OCI-LY7 (cell line): ENCODE data around the gene VSX2. TPM values are rescaled to one million over a fixed set of nuclear protein-coding genes. Genes with fewer than 3 reads are reported as not detected.

Experiments
- BruUV-seq: library from RNA; stranded (reverse); fragments of 400-500 nt; replicated peaks from 2 replicates; lab custom pipeline; 2021; lab: Mats Ljungman, UMichigan
- CTCF ChIA-PET: fragments of 300-600 bp; sonication (Branson Sonifier 250); formaldehyde crosslinking; loops from one replicate; lab custom pipeline; 2022; ENCODE audit warnings: antibody characterized with exemption; ENCODE audit not compliant: unreplicated experiment; lab: Charles Lee
- POLR2A ChIA-PET: fragments of 300-600 bp; sonication (Branson Sonifier 250); formaldehyde crosslinking; loops from one replicate; lab custom pipeline; 2022; ENCODE audit warnings: antibody characterized with exemption; lab: Charles Lee
- DNase-seq: peaks from one replicate; pipeline ENCODE4 v3.0.0-alpha.2; 2015; ENCODE audit warnings: low spot score
- H2AFZ ChIP-seq: fragments of 200-600 bp; sonication (generic), shearing (Covaris generic); 2 replicates; pipeline ENCODE4 v1.6.1; 2014; ENCODE audit warnings: mild to moderate bottlenecking, antibody characterized with exemption, low read length, moderate library complexity
- H3K27ac ChIP-seq: fragments of 200-600 bp; sonication (generic); 2 replicates; pipeline ENCODE4 v1.5.1; 2014; ENCODE audit warnings: mixed run types, low read depth, mild to moderate bottlenecking, moderate library complexity, low read length, inconsistent platforms; ENCODE audit not compliant: poor library complexity, severe bottlenecking
- H3K36me3 ChIP-seq: fragments of 200-600 bp; sonication (generic); 2 replicates; pipeline ENCODE4 v1.6.1; 2014; ENCODE audit warnings: mild to moderate bottlenecking, antibody characterized with exemption, low read length, moderate library complexity, mixed read lengths; ENCODE audit not compliant: insufficient read depth
- H3K4me1 ChIP-seq: fragments of 200-600 bp; sonication (generic); 2 replicates; pipeline ENCODE4 v1.5.1; 2014; ENCODE audit warnings: mild to moderate bottlenecking, low read length; ENCODE audit not compliant: insufficient read depth, poor library complexity, severe bottlenecking
- H3K4me2 ChIP-seq: fragments of 200-600 bp; sonication (generic); 2 replicates; pipeline ENCODE4 v1.6.1; 2014; ENCODE audit warnings: mild to moderate bottlenecking, low read length
- H3K4me3 ChIP-seq: fragments of 200-600 bp; sonication (generic); 2 replicates; pipeline ENCODE4 v1.5.1; 2014; ENCODE audit warnings: mild to moderate bottlenecking, low read depth, low read length; ENCODE audit not compliant: poor library complexity, severe bottlenecking
- H3K79me2 ChIP-seq: fragments of 200-600 bp; sonication (generic); 2 replicates; pipeline ENCODE4 v1.6.1; 2016; ENCODE audit warnings: low read depth, mild to moderate bottlenecking, low read length, moderate library complexity, mixed read lengths; ENCODE audit not compliant: insufficient read depth
- H3K9me2 ChIP-seq: fragments of 200-600 bp; sonication (generic); 2 replicates; pipeline ENCODE4 v1.6.1; 2016; ENCODE audit warnings: mild to moderate bottlenecking, low read length, mixed read lengths; ENCODE audit not compliant: insufficient read depth
- H3K9me3 ChIP-seq: fragments of 200-600 bp; sonication (generic); 2 replicates; pipeline ENCODE4 v1.6.1; 2014; ENCODE audit warnings: mild to moderate bottlenecking, mixed run types, low read length, mixed read lengths
- H4K20me1 ChIP-seq: fragments of 200-600 bp; sonication (generic); 2 replicates; pipeline ENCODE4 v1.6.1; 2014; ENCODE audit warnings: mild to moderate bottlenecking, antibody characterized with exemption, low read length, moderate library complexity, mixed read lengths; ENCODE audit not compliant: insufficient read depth
- EZH2phosphoT487 ChIP-seq: fragments of 200-600 bp; sonication (generic); IDR thresholded peaks from 2 replicates; pipeline ENCODE4 v1.6.1; 2018; ENCODE audit warnings: low read depth, borderline replicate concordance, mild to moderate bottlenecking, mixed run types, antibody characterized with exemption, low read length, moderate library complexity, mixed read lengths
- intact Hi-C: fragments of 100-400 bp; cut with micrococcal nuclease; formaldehyde crosslinking; loops from one replicate; pipeline ENCODE4 v1.10.0; 2022; ENCODE audit not compliant: unreplicated experiment
- total RNA-seq, 2 experiments: library from RNA; depleted of rRNA in 1 of 2; stranded (reverse); fragments of >200 nt in 1 of 2; shearing (Covaris generic) in 1 of 2; gene quantifications; 2 replicates each; pipeline ENCODE4 v1.2.3, GENCODE V29; 2014 to 2022
- TF ChIP-seq, protein P1 (sequence below): fragments of 200-600 bp; sonication (generic); conservative IDR thresholded peaks from 2 replicates; pipeline ENCODE4 v1.5.1; 2014; ENCODE audit warnings: mild to moderate bottlenecking, antibody characterized with exemption, low read length, moderate library complexity, mixed read lengths

VSX2 gene
- total RNA-seq, 2 experiments from 2014 or later, result not detected

DNA sequence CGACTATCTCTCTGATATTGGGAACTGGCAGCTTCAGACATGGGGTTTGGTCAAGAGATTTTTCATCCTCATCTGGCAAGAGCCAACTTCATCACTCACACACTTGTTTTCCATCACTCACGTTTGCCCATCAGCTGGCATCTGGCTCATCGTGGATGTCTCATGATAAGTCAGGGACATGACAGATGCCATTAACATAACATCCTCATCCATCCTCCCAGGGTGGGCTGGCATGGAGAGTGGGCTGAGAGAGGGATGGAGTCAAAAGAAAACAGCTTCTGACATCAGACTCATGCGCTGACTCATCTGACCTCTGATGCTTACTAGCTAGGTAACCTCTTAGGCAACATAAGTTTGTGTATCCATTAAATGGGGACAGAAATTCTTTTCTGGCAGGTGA lies 1.8 kb upstream of the VSX2 start:
- Histone ChIP-seq H3K79me2 (no peaks in the 10 kb centered on the region), H3K27ac (no peak overlapping the region), H2AFZ (no peak overlapping the region), H4K20me1 (no peaks in the 10 kb centered on the region), H3K9me2 (no peaks in the 10 kb centered on the region), H3K4me3 (no peak overlapping the region), H3K36me3 (no peaks in the 10 kb centered on the region), H3K4me2 (no peak overlapping the region), H3K9me3 (no peaks in the 10 kb centered on the region), H3K4me1 (no peaks in the 10 kb centered on the region)
- TF ChIP-seq EZH2phosphoT487, result no peak
- TF ChIP-seq, protein P1, sequence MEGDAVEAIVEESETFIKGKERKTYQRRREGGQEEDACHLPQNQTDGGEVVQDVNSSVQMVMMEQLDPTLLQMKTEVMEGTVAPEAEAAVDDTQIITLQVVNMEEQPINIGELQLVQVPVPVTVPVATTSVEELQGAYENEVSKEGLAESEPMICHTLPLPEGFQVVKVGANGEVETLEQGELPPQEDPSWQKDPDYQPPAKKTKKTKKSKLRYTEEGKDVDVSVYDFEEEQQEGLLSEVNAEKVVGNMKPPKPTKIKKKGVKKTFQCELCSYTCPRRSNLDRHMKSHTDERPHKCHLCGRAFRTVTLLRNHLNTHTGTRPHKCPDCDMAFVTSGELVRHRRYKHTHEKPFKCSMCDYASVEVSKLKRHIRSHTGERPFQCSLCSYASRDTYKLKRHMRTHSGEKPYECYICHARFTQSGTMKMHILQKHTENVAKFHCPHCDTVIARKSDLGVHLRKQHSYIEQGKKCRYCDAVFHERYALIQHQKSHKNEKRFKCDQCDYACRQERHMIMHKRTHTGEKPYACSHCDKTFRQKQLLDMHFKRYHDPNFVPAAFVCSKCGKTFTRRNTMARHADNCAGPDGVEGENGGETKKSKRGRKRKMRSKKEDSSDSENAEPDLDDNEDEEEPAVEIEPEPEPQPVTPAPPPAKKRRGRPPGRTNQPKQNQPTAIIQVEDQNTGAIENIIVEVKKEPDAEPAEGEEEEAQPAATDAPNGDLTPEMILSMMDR, result no peak
- DNase-seq, result no peak
- POLR2A ChIA-PET, result no interaction called here
- BruUV-seq, result no TSS peak
- intact Hi-C loops, result no loop called here
- CTCF ChIA-PET, result no interaction called here

DNA sequence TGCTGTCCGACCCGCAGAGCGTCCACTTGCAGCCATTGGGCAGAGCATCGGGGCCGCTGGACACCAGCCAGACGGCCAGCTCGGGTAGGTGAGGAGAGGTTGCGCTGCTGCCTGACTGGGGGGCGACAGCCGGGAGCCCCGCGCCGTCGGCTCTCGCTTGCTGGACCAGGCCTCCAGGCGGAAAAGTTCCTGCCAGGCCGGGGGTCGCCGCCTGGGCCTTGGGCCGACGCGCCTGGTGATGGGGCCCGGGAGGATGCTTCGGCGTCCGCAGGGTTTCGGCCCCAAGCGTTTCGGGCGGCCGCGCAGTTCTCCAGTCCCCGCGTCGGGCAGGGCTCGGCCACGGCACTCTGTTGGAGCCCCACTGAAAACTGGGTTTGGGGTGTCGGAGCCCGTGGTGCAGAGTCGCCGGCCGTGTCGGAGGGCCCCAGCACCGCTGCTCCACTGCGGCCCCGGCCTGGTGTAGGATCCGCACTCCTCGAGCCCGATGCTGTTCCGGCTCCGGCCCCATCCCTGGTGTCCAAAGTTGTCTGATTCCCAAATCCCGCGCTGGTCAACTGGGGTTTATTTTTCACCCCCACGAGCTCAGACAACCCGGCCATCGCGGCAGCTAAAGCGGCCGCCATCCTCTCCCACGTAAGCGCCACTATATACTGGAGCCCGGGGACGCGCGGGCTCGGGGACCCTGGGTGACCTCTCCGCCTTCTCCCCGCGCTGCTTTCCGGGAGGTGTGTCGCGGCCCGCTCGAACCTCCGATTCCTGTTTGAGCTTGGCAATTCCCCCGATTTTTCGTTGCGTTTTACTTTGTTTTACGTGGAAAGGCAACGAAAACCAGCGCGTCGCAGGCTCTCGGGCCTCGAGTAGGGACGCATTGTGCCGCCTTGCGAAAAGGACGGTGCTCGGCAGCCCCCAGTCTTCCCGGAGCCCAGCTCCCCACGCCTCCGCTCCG lies 872 bp downstream of the VSX2 start:
- no peak for DNase-seq
- no peak overlapping the region for H2AFZ ChIP-seq
- POLR2A ChIA-PET, result no interaction called here
- no peaks in the 10 kb centered on the region for H4K20me1 ChIP-seq
- no TSS peak for BruUV-seq
- intact Hi-C loops, result no loop called here
- H3K9me3 ChIP-seq, result no peaks in the 10 kb centered on the region
- CTCF ChIA-PET, result no interaction called here
- H3K4me3 ChIP-seq, result no peak overlapping the region
- no peaks in the 10 kb centered on the region for H3K36me3 ChIP-seq
- TF ChIP-seq, protein P1, result no peak
- no peak for TF ChIP-seq EZH2phosphoT487
- no peak overlapping the region for H3K4me2 ChIP-seq
- no peak overlapping the region for H3K27ac ChIP-seq
- no peaks in the 10 kb centered on the region for H3K79me2 ChIP-seq
- no peaks in the 10 kb centered on the region for H3K4me1 ChIP-seq
- no peaks in the 10 kb centered on the region for H3K9me2 ChIP-seq
